Mesothelial cell of epicardium (in vitro differentiated cells): Measurements from ENCODE around the gene CD226. TPM values are rescaled to one million over a fixed set of nuclear protein-coding genes. Genes with fewer than 3 reads are reported as not detected.

Experiments
- DNase-seq, 2 experiments: peaks; one replicate each; pipeline ENCODE4 v3.0.0; 2021; ENCODE audit warnings: low spot score in 2 of 2; ENCODE audit not compliant: unreplicated experiment in 2 of 2
- H3K27ac Mint-ChIP-seq: 2 replicates; pipeline ENCODE4 v1.8.0; 2021; ENCODE audit warnings: mixed read lengths
- H3K27me3 Mint-ChIP-seq: 2 replicates; pipeline ENCODE4 v1.8.0; 2021; ENCODE audit warnings: low read depth, mixed read lengths
- H3K36me3 Mint-ChIP-seq: 2 replicates; pipeline ENCODE4 v1.8.0; 2021; ENCODE audit warnings: mixed read lengths
- H3K4me1 Mint-ChIP-seq: 2 replicates; pipeline ENCODE4 v1.8.0; 2021; ENCODE audit warnings: mixed read lengths
- H3K4me3 Mint-ChIP-seq: 2 replicates; pipeline ENCODE4 v1.8.0; 2021; ENCODE audit warnings: mild to moderate bottlenecking, moderate library complexity, mixed read lengths
- H3K9me3 Mint-ChIP-seq: 2 replicates; pipeline ENCODE4 v1.8.0; 2021; ENCODE audit warnings: mixed read lengths
- total RNA-seq: library from RNA; stranded (reverse); gene quantifications from 3 replicates; pipeline ENCODE4 v1.2.1, GENCODE V29; 2021
- TF ChIP-seq, protein P1 (sequence below): fragments of 200-600 bp; sonication (generic); IDR thresholded peaks from one replicate; pipeline ENCODE4 v1.5.0; 2021; ENCODE audit warnings: antibody characterized with exemption; ENCODE audit not compliant: unreplicated experiment

The CD226 gene
- total RNA-seq = 0.31 to 0.84 TPM (median 0.63 TPM) in 3 replicates

DNA sequence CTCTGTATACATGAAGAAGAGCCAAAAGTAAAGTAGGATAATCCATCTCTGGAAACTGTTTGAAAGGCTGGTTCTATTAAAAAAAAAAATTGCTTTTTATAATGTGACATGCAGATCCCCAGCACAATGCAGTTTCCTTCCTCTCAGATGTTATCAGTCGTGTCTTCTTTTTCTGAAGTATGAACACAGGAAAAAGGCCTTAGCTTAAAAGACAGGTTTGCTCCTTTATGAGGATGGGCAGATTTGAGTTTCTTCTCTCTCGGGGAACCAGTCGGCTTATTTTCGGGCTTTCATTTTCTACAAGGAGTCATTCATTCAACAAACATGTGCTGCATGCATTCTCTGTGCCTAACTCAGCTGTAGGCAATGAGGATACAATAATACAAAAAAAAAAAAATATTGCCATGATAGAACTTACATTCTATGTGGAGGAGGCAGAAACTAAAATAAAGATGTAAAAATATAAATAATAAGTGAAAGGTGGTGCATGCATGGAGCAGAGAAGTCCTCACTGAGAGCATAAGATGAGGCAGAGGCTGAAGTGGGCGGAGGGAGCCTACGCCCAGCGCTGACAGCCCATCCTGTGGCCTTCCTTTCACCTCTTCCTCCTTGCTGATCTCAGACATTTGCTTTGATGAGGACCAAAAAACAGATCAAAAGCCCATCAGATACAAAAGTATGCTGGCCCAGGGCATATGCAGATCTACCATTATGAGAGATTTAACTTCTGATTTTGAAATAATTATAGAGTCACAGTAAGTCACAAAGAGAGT is at the start of gene CD226:
CD226 (minus strand) TSS at position 513 of the 773 bp plus-strand sequence; CDS start at position 46, 467 bp downstream.
- peaks cover 9% of the 10 kb centered on the region for H3K9me3 Mint-ChIP-seq
- H3K36me3 Mint-ChIP-seq = no peaks in the 10 kb centered on the region
- DNase-seq = no peak
- H3K4me1 Mint-ChIP-seq = peaks cover 6% of the 10 kb centered on the region
- TF ChIP-seq, protein P1, sequence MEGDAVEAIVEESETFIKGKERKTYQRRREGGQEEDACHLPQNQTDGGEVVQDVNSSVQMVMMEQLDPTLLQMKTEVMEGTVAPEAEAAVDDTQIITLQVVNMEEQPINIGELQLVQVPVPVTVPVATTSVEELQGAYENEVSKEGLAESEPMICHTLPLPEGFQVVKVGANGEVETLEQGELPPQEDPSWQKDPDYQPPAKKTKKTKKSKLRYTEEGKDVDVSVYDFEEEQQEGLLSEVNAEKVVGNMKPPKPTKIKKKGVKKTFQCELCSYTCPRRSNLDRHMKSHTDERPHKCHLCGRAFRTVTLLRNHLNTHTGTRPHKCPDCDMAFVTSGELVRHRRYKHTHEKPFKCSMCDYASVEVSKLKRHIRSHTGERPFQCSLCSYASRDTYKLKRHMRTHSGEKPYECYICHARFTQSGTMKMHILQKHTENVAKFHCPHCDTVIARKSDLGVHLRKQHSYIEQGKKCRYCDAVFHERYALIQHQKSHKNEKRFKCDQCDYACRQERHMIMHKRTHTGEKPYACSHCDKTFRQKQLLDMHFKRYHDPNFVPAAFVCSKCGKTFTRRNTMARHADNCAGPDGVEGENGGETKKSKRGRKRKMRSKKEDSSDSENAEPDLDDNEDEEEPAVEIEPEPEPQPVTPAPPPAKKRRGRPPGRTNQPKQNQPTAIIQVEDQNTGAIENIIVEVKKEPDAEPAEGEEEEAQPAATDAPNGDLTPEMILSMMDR = no peak
- no peaks in the 10 kb centered on the region for H3K27me3 Mint-ChIP-seq
- H3K27ac Mint-ChIP-seq = no peak within 1 kb of the TSS
- H3K4me3 Mint-ChIP-seq = no peak within 1 kb of the TSS

DNA sequence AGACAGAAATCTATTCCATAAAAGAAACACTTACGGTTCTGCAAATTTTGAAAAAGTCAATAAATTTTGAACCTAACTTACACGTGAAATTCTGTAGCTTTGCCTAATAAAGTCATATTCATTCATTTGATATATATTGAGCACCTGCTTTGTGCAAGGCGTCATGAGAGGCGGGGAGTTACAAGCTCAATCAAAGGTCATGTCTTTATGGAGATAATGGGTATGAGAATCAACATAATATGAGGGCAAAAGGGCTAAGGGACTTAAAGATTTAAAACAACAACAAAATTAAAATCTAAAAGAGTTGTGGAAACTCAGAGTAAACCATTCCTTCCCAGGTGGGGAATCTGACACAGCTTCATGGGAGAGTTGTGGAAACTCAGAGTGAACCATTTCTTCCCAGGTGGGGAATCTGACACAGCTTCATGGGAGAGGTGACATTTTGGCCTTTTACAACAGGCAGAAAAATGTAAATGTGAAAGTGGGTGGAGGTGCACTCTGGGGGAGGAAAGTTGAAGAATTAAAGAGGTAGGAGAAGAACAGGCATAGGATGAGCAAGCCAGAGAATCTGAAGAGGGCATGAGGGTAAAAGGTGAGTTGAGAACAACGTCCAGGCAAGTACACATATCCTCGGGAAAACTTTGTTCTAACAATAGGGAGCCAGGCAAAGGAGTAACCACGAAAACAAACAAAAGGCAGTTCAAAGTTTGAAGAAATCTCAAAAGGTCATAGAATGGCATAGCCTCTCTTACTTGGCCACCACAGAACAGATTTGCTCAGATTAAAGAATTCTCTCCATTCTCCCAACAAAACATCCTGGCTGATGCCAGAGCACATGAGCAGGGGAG is 49.5 kb upstream of the CD226 start:
- Mint-ChIP-seq H3K4me3 (no peak overlapping the region), H3K27ac (no peak overlapping the region)

DNA sequence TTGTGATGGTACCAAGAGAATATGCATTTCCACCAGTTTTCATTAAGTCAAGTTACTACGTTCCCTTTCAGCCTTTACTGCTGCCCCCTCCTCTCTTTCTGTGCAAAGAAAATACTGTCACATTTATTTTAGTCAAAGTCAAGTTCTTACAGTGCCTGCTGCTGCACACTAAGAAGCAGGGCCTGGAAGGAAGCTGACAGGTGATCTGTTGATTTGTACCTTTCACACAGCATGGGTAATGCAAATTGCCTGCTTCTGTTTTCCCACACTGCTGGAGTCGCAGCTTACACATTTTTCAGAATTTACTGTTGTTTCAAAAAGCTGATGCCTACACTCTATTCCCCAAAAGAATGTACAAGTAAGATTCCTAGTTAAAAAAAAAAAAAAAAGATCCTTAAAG is 48.7 kb upstream of the CD226 start:
- peaks cover 13% of the 10 kb centered on the region for H3K36me3 Mint-ChIP-seq

More for the DNA sequence above, 49.5 kb upstream of the CD226 start:
- Mint-ChIP-seq H3K27me3 (no peaks in the 10 kb centered on the region), H3K9me3 (peaks cover 18% of the 10 kb centered on the region), H3K4me1 (peaks cover 2% of the 10 kb centered on the region), H3K36me3 (peaks cover 11% of the 10 kb centered on the region)
- TF ChIP-seq, protein P1 = no peak
- DNase-seq = no peak

DNA sequence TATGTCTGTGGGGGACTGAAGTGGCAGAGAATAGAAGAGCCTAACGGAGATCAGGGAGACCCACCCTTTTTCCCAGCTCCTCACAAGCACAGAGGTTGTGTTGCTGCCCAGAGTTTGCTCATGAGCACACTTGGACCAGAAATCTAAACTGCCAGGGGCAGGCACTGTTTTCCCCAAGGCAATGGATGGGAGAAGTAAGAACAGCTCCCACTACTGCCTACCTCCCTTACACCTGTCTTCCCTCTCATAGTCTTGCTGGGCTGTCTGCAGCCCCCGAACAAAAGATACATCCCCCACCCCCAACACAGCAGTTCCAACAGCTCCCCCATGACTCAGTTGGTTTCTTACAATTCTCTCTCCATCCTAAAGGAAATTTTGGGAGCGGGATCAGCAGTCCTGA is 48.1 kb upstream of the CD226 start:
- no peaks in the 10 kb centered on the region for H3K27me3 Mint-ChIP-seq
- peaks cover 29% of the 10 kb centered on the region for H3K9me3 Mint-ChIP-seq
- no peak overlapping the region for H3K4me3 Mint-ChIP-seq
- H3K27ac Mint-ChIP-seq = no peak overlapping the region
- TF ChIP-seq, protein P1 = no peak
- no peak for DNase-seq
- peaks cover 2% of the 10 kb centered on the region for H3K4me1 Mint-ChIP-seq
- peaks cover 8% of the 10 kb centered on the region for H3K36me3 Mint-ChIP-seq

More for the DNA sequence above, 48.7 kb upstream of the CD226 start:
- DNase-seq = no peak
- TF ChIP-seq, protein P1 = no peak
- no peak overlapping the region for H3K4me3 Mint-ChIP-seq
- H3K9me3 Mint-ChIP-seq = peaks cover 25% of the 10 kb centered on the region
- H3K27ac Mint-ChIP-seq = no peak overlapping the region
- no peaks in the 10 kb centered on the region for H3K27me3 Mint-ChIP-seq
- H3K4me1 Mint-ChIP-seq = peaks cover 2% of the 10 kb centered on the region

DNA sequence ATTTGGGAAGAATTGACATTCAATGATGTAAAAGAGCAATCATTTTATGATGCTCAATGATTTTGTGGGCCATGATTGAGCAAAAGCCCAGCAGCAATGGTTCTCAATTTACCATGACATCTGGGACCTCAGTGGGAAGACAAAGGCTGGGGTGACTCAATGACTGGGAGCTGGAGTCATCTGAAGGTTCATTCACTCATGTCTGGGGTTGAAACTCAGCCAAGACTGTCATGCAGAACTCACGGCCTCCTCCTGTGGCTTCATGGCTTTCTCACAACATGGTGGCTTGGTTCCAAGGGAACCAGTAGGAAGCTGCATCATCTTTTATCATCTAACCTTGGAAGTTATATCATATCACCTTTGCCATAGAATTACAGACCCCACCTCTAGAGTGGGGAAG is 45.1 kb upstream of the CD226 start:
- Mint-ChIP-seq H3K36me3 (peaks cover 22% of the 10 kb centered on the region), H3K4me1 (peaks cover under 1% of the 10 kb centered on the region), H3K27ac (no peak overlapping the region), H3K4me3 (no peak overlapping the region), H3K9me3 (peaks cover 51% of the 10 kb centered on the region), H3K27me3 (no peaks in the 10 kb centered on the region)
- TF ChIP-seq, protein P1 = no peak
- DNase-seq = no peak
